HEK293 (cell line): Measurements from ENCODE around the gene CTSD.

Experiments used
- CTCF ChIA-PET: fragments of 350-600 bp; formaldehyde crosslinking; extraction: SDS; loops from one replicate; lab custom pipeline; 2021; ENCODE audit warnings: antibody characterized with exemption; lab: Yijun Ruan, JAX
- POLR2A ChIA-PET: fragments of 300-600 bp; formaldehyde crosslinking; extraction: SDS; loops from one replicate; lab custom pipeline; 2020; ENCODE audit warnings: antibody characterized with exemption, inconsistent platforms; lab: Yijun Ruan, JAX
- H3K27ac ChIP-seq: fragments of 200-500 bp; sonication (Bioruptor generic); 2 replicates; pipeline ENCODE4 v1.5.1; 2014; ENCODE audit warnings: low read depth, low read length, control low read depth, inconsistent platforms; ENCODE audit errors: extremely low read depth
- H3K36me3 ChIP-seq, 2 experiments: fragments of 200-500 bp in 1 of 2; sonication (Bioruptor generic) in 1 of 2; 1 replicate in 1 of 2; 2 replicates in 1 of 2; pipeline ENCODE4 v1.5.1; 2014 to 2017; ENCODE audit warnings: inconsistent platforms in 2 of 2, low read length in 2 of 2; ENCODE audit not compliant: control insufficient read depth in 2 of 2, insufficient read depth in 1 of 2
- H3K4me1 ChIP-seq: fragments of 200-500 bp; sonication (Bioruptor generic); 2 replicates; pipeline ENCODE4 v1.5.1; 2014; ENCODE audit warnings: mild to moderate bottlenecking, low read length, inconsistent platforms; ENCODE audit not compliant: control insufficient read depth, insufficient read depth
- H3K4me3 ChIP-seq: 2 replicates; pipeline ENCODE4 v1.5.1; 2011; ENCODE audit warnings: low read depth, mild to moderate bottlenecking, control low read depth, low read length, moderate library complexity
- H3K9me3 ChIP-seq: fragments of 200-500 bp; sonication (Bioruptor generic); 2 replicates; pipeline ENCODE4 v1.5.1; 2014; ENCODE audit warnings: low read depth, low read length, inconsistent platforms; ENCODE audit not compliant: control insufficient read depth, insufficient read depth
- EGR2 ChIP-seq: fragments of 450-650 bp; formaldehyde crosslinking; IDR thresholded peaks from 2 replicates; pipeline ENCODE4 v1.5.1; 2016; ENCODE audit warnings: low read depth, missing biosample characterization, missing genetic modification characterization
- GLIS2 ChIP-seq: fragments of 450-650 bp; formaldehyde crosslinking; IDR thresholded peaks from 2 replicates; pipeline ENCODE4 v1.5.1; 2016; ENCODE audit warnings: missing biosample characterization, missing genetic modification characterization
- HOXD13 ChIP-seq: sonication (generic); formaldehyde crosslinking; IDR thresholded peaks from 2 replicates; pipeline ENCODE4 v1.8.0; 2022; ENCODE audit warnings: missing genetic modification reagents, borderline replicate concordance
- KLF1 ChIP-seq: fragments of 450-650 bp; formaldehyde crosslinking; IDR thresholded peaks from 2 replicates; pipeline ENCODE4 v1.5.1; 2016; ENCODE audit warnings: missing biosample characterization, missing genetic modification characterization
- KLF9 ChIP-seq: fragments of 450-650 bp; formaldehyde crosslinking; IDR thresholded peaks from 2 replicates; pipeline ENCODE4 v1.5.1; 2016; ENCODE audit warnings: missing biosample characterization, missing genetic modification characterization, low read depth
- RBAK ChIP-seq: fragments of 450-650 bp; formaldehyde crosslinking; IDR thresholded peaks from 2 replicates; pipeline ENCODE4 v1.5.1; 2016; ENCODE audit warnings: missing biosample characterization, missing genetic modification characterization
- TRIM28 ChIP-seq: IDR thresholded peaks from 2 replicates; pipeline ENCODE4 v1.6.1; 2011; ENCODE audit warnings: low read length, control low read depth, borderline replicate concordance
- ZBTB7A ChIP-seq: fragments of 450-650 bp; formaldehyde crosslinking; IDR thresholded peaks from 2 replicates; pipeline ENCODE4 v1.5.1; 2016; ENCODE audit warnings: low read depth, missing biosample characterization, missing genetic modification characterization
- ZFHX2 ChIP-seq: fragments of 450-650 bp; formaldehyde crosslinking; conservative IDR thresholded peaks from 2 replicates; pipeline ENCODE4 v1.5.1; 2016; ENCODE audit warnings: missing biosample characterization, missing genetic modification characterization
- ZNF114 ChIP-seq: fragments of 450-650 bp; formaldehyde crosslinking; IDR thresholded peaks from 2 replicates; pipeline ENCODE4 v1.5.0; 2017; ENCODE audit warnings: missing biosample characterization, missing genetic modification characterization
- ZNF19 ChIP-seq: fragments of 450-650 bp; formaldehyde crosslinking; IDR thresholded peaks from 2 replicates; pipeline ENCODE4; 2016; ENCODE audit warnings: missing biosample characterization, missing genetic modification characterization, low read depth
- ZNF24 ChIP-seq: fragments of 450-650 bp; formaldehyde crosslinking; IDR thresholded peaks from 2 replicates; pipeline ENCODE4 v1.5.1; 2016; ENCODE audit warnings: missing biosample characterization, missing genetic modification characterization
- ZNF248 ChIP-seq: fragments of 450-650 bp; formaldehyde crosslinking; IDR thresholded peaks from 2 replicates; pipeline ENCODE4 v1.5.1; 2017; ENCODE audit warnings: missing biosample characterization, missing genetic modification characterization
- ZNF311 ChIP-seq: fragments of 450-650 bp; formaldehyde crosslinking; IDR thresholded peaks from 2 replicates; pipeline ENCODE4 v1.5.1; 2017; ENCODE audit warnings: missing biosample characterization, missing genetic modification characterization, borderline replicate concordance
- ZNF324 ChIP-seq: fragments of 450-650 bp; formaldehyde crosslinking; IDR thresholded peaks from 2 replicates; pipeline ENCODE4 v1.5.1; 2016; ENCODE audit warnings: missing biosample characterization, missing genetic modification characterization
- ZNF473 ChIP-seq: fragments of 450-650 bp; formaldehyde crosslinking; IDR thresholded peaks from 2 replicates; pipeline ENCODE4 v1.5.1; 2017; ENCODE audit warnings: missing biosample characterization, missing genetic modification characterization
- ZNF555 ChIP-seq: fragments of 450-650 bp; formaldehyde crosslinking; conservative IDR thresholded peaks from 2 replicates; pipeline ENCODE4 v1.5.1; 2017; ENCODE audit warnings: missing biosample characterization, mild to moderate bottlenecking, missing genetic modification characterization, inconsistent platforms
- ZNF558 ChIP-seq: fragments of 450-650 bp; formaldehyde crosslinking; IDR thresholded peaks from 2 replicates; pipeline ENCODE4 v1.5.1; 2016; ENCODE audit warnings: missing biosample characterization, missing genetic modification characterization
- ZNF658 ChIP-seq: fragments of 450-650 bp; formaldehyde crosslinking; IDR thresholded peaks from 2 replicates; pipeline ENCODE4; 2016; ENCODE audit warnings: missing biosample characterization, missing genetic modification characterization
- ZNF670 ChIP-seq: fragments of 450-650 bp; formaldehyde crosslinking; IDR thresholded peaks from 2 replicates; pipeline ENCODE4 v1.5.1; 2016; ENCODE audit warnings: missing biosample characterization, missing genetic modification characterization, low read depth
- ZNF768 ChIP-seq: fragments of 450-650 bp; formaldehyde crosslinking; IDR thresholded peaks from 2 replicates; pipeline ENCODE4 v1.5.1; 2018; ENCODE audit warnings: missing biosample characterization, mild to moderate bottlenecking, missing genetic modification characterization

CTSD gene

GRCh38 chr11:1778141-1778911, 14.6 kb upstream of the CTSD start:
- CTCF ChIA-PET, result interaction anchor here (1.6 kb wide), 1 partner anchor 84 kb away, joined by 4 read pairs; no protein-coding TSS in a partner anchor
- POLR2A ChIA-PET, result interaction anchor here (1.2 kb wide), 1 partner anchor 16 kb away, joined by 3 read pairs; no protein-coding TSS in a partner anchor
- no peaks in the 10 kb centered on the region for H3K36me3 ChIP-seq
- no peak overlapping the region for H3K27ac ChIP-seq
- no peaks in the 10 kb centered on the region for H3K4me1 ChIP-seq
- TF ChIP-seq ZFHX2 (tag by site-specific recombination) (peak; percentile 64), ZNF670 (no peak), EGR2 (tag by site-specific recombination) (peak; percentile 69), ZNF24 (tag by site-specific recombination) (no peak)
- no peak overlapping the region for H3K4me3 ChIP-seq
- no peaks in the 10 kb centered on the region for H3K9me3 ChIP-seq

- Histone ChIP-seq H3K27ac (no peak overlapping the region), H3K4me1 (no peaks in the 10 kb centered on the region), H3K36me3 (no peaks in the 10 kb centered on the region), H3K4me3 (no peak overlapping the region), H3K9me3 (no peaks in the 10 kb centered on the region)
- ChIA-PET POLR2A (interaction anchor here (1.2 kb wide), 1 partner anchor 15 kb away, joined by 3 read pairs; no protein-coding TSS in a partner anchor), CTCF (interaction anchor here (1.6 kb wide), 1 partner anchor 84 kb away, joined by 4 read pairs; no protein-coding TSS in a partner anchor)
- TF ChIP-seq HOXD13 (CRISPR knock-in tag) (no peak), ZNF555 (tag by site-specific recombination) (no peak), KLF9 (tag by site-specific recombination) (no peak), ZNF768 (tag by site-specific recombination) (no peak), ZNF324 (tag by site-specific recombination) (no peak), RBAK (tag by site-specific recombination) (no peak), ZNF658 (no peak), ZNF248 (no peak), ZNF558 (no peak), ZNF114 (tag by site-specific recombination) (no peak), ZNF473 (tag by site-specific recombination) (no peak), TRIM28 (no peak), ZBTB7A (tag by site-specific recombination) (no peak), ZNF311 (tag by site-specific recombination) (no peak)
Observed at GRCh38 chr11:1777737-1778136, 14.0 kb upstream of the CTSD start.

GRCh38 chr11:1776944-1777715, 13.4 kb upstream of the CTSD start:
- Histone ChIP-seq H3K36me3 (no peaks in the 10 kb centered on the region), H3K4me3 (no peak overlapping the region), H3K27ac (no peak overlapping the region), H3K4me1 (no peaks in the 10 kb centered on the region), H3K9me3 (no peaks in the 10 kb centered on the region)
- no peak for TF ChIP-seq KLF1 (tag by site-specific recombination)
- TF ChIP-seq EGR2 (tag by site-specific recombination), result peak; percentile 26; the same call in 1 of the 2 replicates
- peak; percentile 40; the same call in 1 of the 2 replicates for TF ChIP-seq ZFHX2 (tag by site-specific recombination)
- TF ChIP-seq GLIS2 (tag by site-specific recombination), result no peak
- no peak for TF ChIP-seq ZNF19 (tag by site-specific recombination)
- POLR2A ChIA-PET, result interaction anchor here (1.2 kb wide), 1 partner anchor 15 kb away, joined by 3 read pairs; no protein-coding TSS in a partner anchor
- CTCF ChIA-PET, result no interaction called here
